SK-N-SH treated with all-trans-retinoic acid at 6 μM for 48 hours (cell line): Measurements from ENCODE around the gene CETN2.

Experiments used
- CSDC2 ChIP-seq: fragments of 250-450 bp; sonication (Bioruptor Pico); IDR thresholded peaks from 2 replicates; pipeline ENCODE4 v1.5.0; 2020; ENCODE audit warnings: mild to moderate bottlenecking, moderate library complexity
- ISL1 ChIP-seq: fragments of 250-450 bp; sonication (Bioruptor Pico); IDR thresholded peaks from 2 replicates; pipeline ENCODE4 v2.1.2; 2022; ENCODE audit warnings: mild to moderate bottlenecking, moderate library complexity
- TCF4 ChIP-seq: fragments of 250-450 bp; sonication (Bioruptor Pico); IDR thresholded peaks from 2 replicates; pipeline ENCODE4 v1.8.0; 2021; ENCODE audit warnings: mild to moderate bottlenecking, moderate library complexity, borderline replicate concordance
- TOX ChIP-seq: fragments of 250-450 bp; sonication (Bioruptor Pico); IDR thresholded peaks from 2 replicates; pipeline ENCODE4 v1.8.0; 2021; ENCODE audit warnings: mild to moderate bottlenecking, moderate library complexity, borderline replicate concordance
- ZFP30 ChIP-seq: fragments of 450-650 bp; formaldehyde crosslinking; IDR thresholded peaks from 2 replicates; pipeline ENCODE4 v1.5.0; 2022; ENCODE audit warnings: mild to moderate bottlenecking, moderate library complexity
- ZNF8 ChIP-seq: fragments of 450-650 bp; formaldehyde crosslinking; IDR thresholded peaks from 2 replicates; pipeline ENCODE4 v1.5.0; 2020; ENCODE audit warnings: mild to moderate bottlenecking, moderate library complexity
- TF ChIP-seq, protein P1 (sequence below): fragments of 250-450 bp; sonication (Bioruptor Pico); IDR thresholded peaks from 2 replicates; pipeline ENCODE4 v1.8.0; 2020; ENCODE audit warnings: mild to moderate bottlenecking, moderate library complexity, borderline replicate concordance
- TF ChIP-seq, protein P2 (sequence below): fragments of 250-450 bp; sonication (Bioruptor Pico); IDR thresholded peaks from 2 replicates; pipeline ENCODE4 v1.5.1; 2020; ENCODE audit warnings: low read depth, mild to moderate bottlenecking, moderate library complexity

DNA sequence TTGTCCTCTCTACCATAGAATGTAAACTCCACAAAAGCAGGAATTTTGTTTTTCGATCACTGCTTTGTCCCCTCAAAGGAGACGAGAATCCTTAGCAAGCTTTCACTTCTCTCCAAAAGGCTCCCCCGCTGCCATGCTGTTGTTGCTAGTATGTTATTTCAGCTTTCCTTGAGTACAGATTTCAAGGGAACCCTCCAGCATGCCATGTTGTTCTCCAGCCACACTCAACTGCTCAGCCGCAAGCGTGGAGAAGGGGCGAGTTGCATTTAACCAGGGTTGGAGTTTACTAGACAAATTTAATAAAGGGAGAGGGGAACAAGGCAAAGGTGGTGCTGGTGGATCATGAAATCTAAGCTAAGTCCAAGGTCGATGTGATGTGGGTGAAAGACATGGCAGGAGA, 23.4 kb upstream of the CETN2 start:
- TF ChIP-seq, protein P1, sequence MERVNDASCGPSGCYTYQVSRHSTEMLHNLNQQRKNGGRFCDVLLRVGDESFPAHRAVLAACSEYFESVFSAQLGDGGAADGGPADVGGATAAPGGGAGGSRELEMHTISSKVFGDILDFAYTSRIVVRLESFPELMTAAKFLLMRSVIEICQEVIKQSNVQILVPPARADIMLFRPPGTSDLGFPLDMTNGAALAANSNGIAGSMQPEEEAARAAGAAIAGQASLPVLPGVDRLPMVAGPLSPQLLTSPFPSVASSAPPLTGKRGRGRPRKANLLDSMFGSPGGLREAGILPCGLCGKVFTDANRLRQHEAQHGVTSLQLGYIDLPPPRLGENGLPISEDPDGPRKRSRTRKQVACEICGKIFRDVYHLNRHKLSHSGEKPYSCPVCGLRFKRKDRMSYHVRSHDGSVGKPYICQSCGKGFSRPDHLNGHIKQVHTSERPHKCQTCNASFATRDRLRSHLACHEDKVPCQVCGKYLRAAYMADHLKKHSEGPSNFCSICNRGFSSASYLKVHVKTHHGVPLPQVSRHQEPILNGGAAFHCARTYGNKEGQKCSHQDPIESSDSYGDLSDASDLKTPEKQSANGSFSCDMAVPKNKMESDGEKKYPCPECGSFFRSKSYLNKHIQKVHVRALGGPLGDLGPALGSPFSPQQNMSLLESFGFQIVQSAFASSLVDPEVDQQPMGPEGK (CRISPR knock-in tag) = no peak
- TF ChIP-seq ISL1 (CRISPR knock-in tag) (no peak), TOX (CRISPR knock-in tag) (no peak), TCF4 (CRISPR knock-in tag) (no peak), ZNF8 (CRISPR knock-in tag) (no peak), CSDC2 (no peak), ZFP30 (no peak)
- TF ChIP-seq, protein P2, sequence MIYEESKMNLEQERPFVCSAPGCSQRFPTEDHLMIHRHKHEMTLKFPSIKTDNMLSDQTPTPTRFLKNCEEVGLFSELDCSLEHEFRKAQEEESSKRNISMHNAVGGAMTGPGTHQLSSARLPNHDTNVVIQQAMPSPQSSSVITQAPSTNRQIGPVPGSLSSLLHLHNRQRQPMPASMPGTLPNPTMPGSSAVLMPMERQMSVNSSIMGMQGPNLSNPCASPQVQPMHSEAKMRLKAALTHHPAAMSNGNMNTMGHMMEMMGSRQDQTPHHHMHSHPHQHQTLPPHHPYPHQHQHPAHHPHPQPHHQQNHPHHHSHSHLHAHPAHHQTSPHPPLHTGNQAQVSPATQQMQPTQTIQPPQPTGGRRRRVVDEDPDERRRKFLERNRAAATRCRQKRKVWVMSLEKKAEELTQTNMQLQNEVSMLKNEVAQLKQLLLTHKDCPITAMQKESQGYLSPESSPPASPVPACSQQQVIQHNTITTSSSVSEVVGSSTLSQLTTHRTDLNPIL (CRISPR knock-in tag) = no peak
